ENCODE results near the gene IL1RAP. TPM values are rescaled to one million over a fixed set of nuclear protein-coding genes. Genes with fewer than 3 reads are reported as not detected.

Gene IL1RAP
- total RNA-seq, 1 donor from 2014 or later: 26.0 TPM

- H3K36me3 ChIP-seq: no peaks in the 10 kb centered on the region
- no peak overlapping the region for H3K4me3 ChIP-seq
- DNase-seq (ENCODE audit: extremely low spot score in 2 of 2): no peak
- no peak overlapping the region for H3K27ac ChIP-seq
- H3K9me3 ChIP-seq: no peaks in the 10 kb centered on the region
- intact Hi-C loops (cut with DNase I): no loop called here
- H3K27me3 ChIP-seq: no peaks in the 10 kb centered on the region
- no peak for TF ChIP-seq POLR2AphosphoS5 (IDR thresholded peaks at IDR 0.05; ENCODE audit: insufficient read depth in 1 of 2, low read depth in 1 of 2)
- no peak for TF ChIP-seq POLR2A (IDR thresholded peaks at IDR 0.05)
- no peak for TF ChIP-seq CTCF (IDR thresholded peaks at IDR 0.05)
- no peaks in the 10 kb centered on the region for H3K4me1 ChIP-seq
Measured at GRCh38 chr3:190595179-190595795, 81.4 kb downstream of the IL1RAP start.

GRCh38 chr3:190595807-190596206 is 81.9 kb downstream of the IL1RAP start:
- no peak for DNase-seq (ENCODE audit: extremely low spot score in 2 of 2)
- no peaks in the 10 kb centered on the region for H3K4me1 ChIP-seq
- TF ChIP-seq CTCF (IDR thresholded peaks at IDR 0.05) (no peak), POLR2A (IDR thresholded peaks at IDR 0.05) (no peak), POLR2AphosphoS5 (IDR thresholded peaks at IDR 0.05; ENCODE audit: insufficient read depth in 1 of 2, low read depth in 1 of 2) (no peak)
- no peaks in the 10 kb centered on the region for H3K9me3 ChIP-seq
- H3K27me3 ChIP-seq: no peaks in the 10 kb centered on the region
- intact Hi-C loops (cut with DNase I): no loop called here
- no peak overlapping the region for H3K4me3 ChIP-seq
- H3K36me3 ChIP-seq: no peaks in the 10 kb centered on the region
- H3K27ac ChIP-seq: no peak overlapping the region

GRCh38 chr3:190596349-190597285 is 82.7 kb downstream of the IL1RAP start:
- no peak for DNase-seq (ENCODE audit: extremely low spot score in 2 of 2)
- no peaks in the 10 kb centered on the region for H3K36me3 ChIP-seq
- no peak for TF ChIP-seq CTCF (IDR thresholded peaks at IDR 0.05)
- no peak for TF ChIP-seq POLR2A (IDR thresholded peaks at IDR 0.05)
- no peak for TF ChIP-seq POLR2AphosphoS5 (IDR thresholded peaks at IDR 0.05; ENCODE audit: insufficient read depth in 1 of 2, low read depth in 1 of 2)
- H3K9me3 ChIP-seq: no peaks in the 10 kb centered on the region
- H3K4me1 ChIP-seq: no peaks in the 10 kb centered on the region
- no peak overlapping the region for H3K27ac ChIP-seq
- no peak overlapping the region for H3K4me3 ChIP-seq
- H3K27me3 ChIP-seq: no peaks in the 10 kb centered on the region
- intact Hi-C loops (cut with DNase I): no loop called here

- no peak overlapping the region for H3K4me3 ChIP-seq
- intact Hi-C loops (cut with DNase I): no loop called here
- TF ChIP-seq POLR2A (IDR thresholded peaks at IDR 0.05) (no peak), CTCF (IDR thresholded peaks at IDR 0.05) (no peak), POLR2AphosphoS5 (IDR thresholded peaks at IDR 0.05; ENCODE audit: insufficient read depth in 1 of 2, low read depth in 1 of 2) (no peak)
- no peak for DNase-seq (ENCODE audit: extremely low spot score in 2 of 2)
- H3K4me1 ChIP-seq: no peaks in the 10 kb centered on the region
- no peaks in the 10 kb centered on the region for H3K36me3 ChIP-seq
- no peaks in the 10 kb centered on the region for H3K27me3 ChIP-seq
- H3K9me3 ChIP-seq: no peaks in the 10 kb centered on the region
- no peak overlapping the region for H3K27ac ChIP-seq
Measured at GRCh38 chr3:190597291-190597690, 83.4 kb downstream of the IL1RAP start.

- Histone ChIP-seq H3K9me3 (no peaks in the 10 kb centered on the region), H3K4me3 (no peak overlapping the region), H3K27me3 (no peaks in the 10 kb centered on the region), H3K36me3 (peaks cover 0 to 12% of the 10 kb centered on the region in 2 donors), H3K4me1 (no peaks in the 10 kb centered on the region), H3K27ac (no peak overlapping the region)
- intact Hi-C loops (cut with DNase I): no loop called here
- DNase-seq (ENCODE audit: extremely low spot score in 2 of 2): no peak
- TF ChIP-seq POLR2AphosphoS5 (IDR thresholded peaks at IDR 0.05; ENCODE audit: insufficient read depth in 1 of 2, low read depth in 1 of 2) (no peak), POLR2A (IDR thresholded peaks at IDR 0.05) (no peak), CTCF (IDR thresholded peaks at IDR 0.05) (no peak)
Measured at GRCh38 chr3:190601622-190602021, 87.7 kb downstream of the IL1RAP start.

Data from vagina (tissue), 2 donors.